ENCODE results near the gene STXBP1. TPM values are rescaled to one million over a fixed set of nuclear protein-coding genes. Genes with fewer than 3 reads are reported as not detected.

STXBP1 gene
- total RNA-seq, 2 donors from 2014 or later = 11.4 to 28.0 TPM

DNA sequence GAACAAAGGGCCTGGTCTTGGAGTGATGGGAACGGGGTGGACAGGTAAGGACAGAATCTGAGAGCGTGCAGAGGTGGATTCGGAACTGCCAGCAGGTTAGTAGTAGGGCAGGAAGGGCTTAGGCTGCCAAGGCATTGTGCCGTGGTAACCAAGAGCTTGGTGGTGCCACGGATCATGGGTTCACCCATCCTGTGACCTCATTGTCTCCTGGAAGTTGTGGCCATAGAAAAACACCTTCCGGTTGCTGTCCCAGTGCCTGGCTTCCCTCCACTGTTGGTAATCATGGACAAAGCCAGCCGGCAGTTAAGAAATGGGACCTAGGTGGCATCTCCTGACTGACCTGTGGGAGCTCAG is 52.2 kb downstream of the STXBP1 start:
- no peaks in the 10 kb centered on the region for H3K36me3 Mint-ChIP-seq
- ATAC-seq = no peak
- no peak for DNase-seq (ENCODE audit: low spot score in 2 of 2)
- peak overlapping the region in 1 of 2 donors; percentile 85 for H3K27ac Mint-ChIP-seq
- no peaks in the 10 kb centered on the region for H3K9me3 Mint-ChIP-seq

DNA sequence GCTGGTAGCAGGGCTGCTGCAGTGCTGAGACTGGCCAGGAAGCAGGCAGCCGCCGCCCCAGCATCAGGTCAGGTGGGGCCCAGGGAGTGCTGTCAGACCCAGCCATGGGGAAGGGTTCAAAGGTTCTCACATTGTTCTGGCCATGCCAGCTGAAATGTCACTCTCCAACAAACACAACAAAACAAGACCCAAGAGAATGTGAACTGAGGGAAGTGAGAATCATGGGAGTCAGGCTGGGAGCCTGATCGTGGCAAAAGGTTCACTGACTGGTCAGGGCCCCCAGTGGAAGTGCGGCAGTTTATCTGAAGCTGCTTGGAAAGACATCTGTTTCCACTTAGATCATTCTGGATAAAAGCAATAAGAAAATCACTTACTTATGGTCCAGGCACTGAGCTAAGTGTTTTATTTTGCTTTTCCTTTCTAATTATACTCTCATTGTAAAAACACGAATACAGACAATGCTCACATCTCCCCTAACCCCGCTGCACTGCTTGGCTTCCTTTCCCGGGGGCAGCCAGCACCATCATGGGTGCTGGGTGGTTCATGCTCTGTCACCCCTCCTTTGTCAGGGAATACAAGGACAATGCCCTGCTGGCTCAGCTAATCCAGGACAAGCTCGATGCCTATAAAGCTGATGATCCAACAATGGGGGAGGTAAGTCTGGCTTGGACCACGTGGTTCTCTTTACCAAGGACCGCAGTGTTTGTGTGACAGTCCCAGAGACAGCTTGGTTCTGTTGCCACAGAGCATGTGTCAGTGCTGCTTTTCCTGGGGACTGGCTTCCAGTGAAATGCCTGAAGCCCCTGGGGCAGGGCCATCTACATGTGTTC is 52.8 kb downstream of the STXBP1 start:
- Mint-ChIP-seq H3K36me3 (no peaks in the 10 kb centered on the region), H3K27ac (no peak overlapping the region), H3K9me3 (no peaks in the 10 kb centered on the region)
- ATAC-seq (no peak), DNase-seq (ENCODE audit: low spot score in 2 of 2) (no peak)

DNA sequence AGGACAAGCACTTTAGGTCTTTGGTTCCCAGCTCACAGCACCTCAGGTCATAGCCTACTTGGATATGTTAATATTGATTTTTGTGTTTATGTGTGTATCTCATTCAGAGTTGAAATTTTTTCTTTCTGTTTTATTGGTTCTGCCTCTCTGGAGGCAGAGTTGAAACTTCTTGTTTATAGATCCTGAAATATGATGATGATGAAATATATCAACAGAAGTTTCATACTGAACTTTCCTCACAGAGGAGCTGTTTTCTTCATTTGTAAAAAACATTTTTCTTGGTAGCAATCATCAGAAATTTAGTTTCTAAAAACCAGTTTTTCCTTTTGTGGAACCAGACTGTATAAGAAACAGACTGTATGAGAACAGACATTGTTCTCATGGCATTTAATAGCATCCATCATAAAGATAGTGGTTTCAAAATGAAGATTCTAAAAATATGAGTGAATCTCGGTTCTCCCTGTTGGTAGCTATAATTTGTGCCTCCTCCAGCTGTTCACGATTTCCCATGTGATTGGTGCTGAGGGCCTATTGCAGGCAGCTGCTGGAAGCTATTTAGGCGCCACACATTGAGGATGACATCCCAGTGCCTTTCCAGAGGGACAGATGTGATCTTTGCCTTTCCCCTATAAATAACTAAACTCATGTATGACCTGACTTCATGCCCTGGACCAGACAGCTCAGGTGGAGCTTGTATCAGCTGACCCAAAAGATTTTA is 55.2 kb downstream of the STXBP1 start:
- Mint-ChIP-seq H3K27ac (peak overlapping the region in 1 of 2 donors; percentile 87), H3K9me3 (no peaks in the 10 kb centered on the region), H3K36me3 (no peaks in the 10 kb centered on the region)
- DNase-seq (ENCODE audit: low spot score in 2 of 2) (no peak), ATAC-seq (no peak)

DNA sequence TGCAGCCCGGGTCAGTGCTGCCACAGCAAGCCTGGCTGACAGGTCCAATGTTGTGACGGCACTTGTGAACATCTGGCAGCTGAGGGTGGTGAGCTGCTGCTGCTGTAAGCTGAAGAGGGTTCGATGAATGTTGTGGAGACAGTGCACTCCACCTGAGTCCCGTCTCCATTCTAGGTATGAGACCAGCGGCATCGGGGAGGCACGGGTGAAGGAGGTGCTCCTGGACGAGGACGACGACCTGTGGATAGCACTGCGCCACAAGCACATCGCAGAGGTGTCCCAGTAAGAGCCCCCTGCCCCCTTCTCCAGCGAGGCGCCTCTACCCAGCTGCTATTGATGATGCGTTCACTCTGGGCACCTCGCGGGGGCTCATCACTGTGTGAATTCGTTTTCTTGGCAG is 55.8 kb downstream of the STXBP1 start:
- DNase-seq (ENCODE audit: low spot score in 2 of 2) = no peak
- Mint-ChIP-seq H3K9me3 (no peaks in the 10 kb centered on the region), H3K36me3 (no peaks in the 10 kb centered on the region), H3K27ac (peak overlapping the region in 1 of 2 donors; percentile 87)
- ATAC-seq = no peak

DNA sequence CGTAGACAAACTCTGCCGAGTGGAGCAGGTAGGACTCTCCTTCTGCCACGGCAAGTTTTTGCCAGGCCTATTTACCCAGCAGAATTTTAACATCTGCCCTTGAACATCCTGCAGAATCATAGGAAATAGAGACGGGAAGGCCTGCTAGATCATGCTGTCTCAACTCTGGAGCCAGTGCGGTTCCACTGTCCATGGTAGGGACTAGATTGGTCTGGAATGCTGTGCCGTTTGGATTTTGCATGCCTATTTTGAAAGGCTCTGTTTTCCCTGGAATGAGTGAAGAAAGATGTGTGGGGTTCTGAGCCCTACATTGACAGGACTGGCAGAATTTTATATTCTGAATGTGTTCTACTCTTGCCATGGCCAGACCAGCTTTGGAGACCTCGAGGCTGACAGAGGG is 61.2 kb downstream of the STXBP1 start:
- no peak for ATAC-seq
- H3K27ac Mint-ChIP-seq = no peak overlapping the region
- H3K36me3 Mint-ChIP-seq = no peaks in the 10 kb centered on the region
- no peak for DNase-seq (ENCODE audit: low spot score in 2 of 2)
- no peaks in the 10 kb centered on the region for H3K9me3 Mint-ChIP-seq

DNA sequence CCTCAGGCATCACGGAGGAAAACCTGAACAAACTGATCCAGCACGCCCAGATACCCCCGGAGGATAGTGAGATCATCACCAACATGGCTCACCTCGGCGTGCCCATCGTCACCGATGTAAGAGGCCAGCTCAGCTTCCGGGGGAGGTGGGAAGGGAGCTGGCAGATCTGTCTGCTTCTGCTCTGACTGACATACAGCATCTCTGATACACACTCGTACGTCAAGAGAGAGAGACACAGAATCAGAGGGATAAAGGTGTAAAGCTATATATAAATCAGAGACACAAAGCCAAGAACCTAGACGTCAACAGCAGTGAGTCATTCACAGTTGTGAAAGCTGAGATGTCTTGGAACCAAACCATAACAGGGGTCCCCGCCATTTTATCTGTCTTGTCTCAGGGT is 64.6 kb downstream of the STXBP1 start:
- H3K27ac Mint-ChIP-seq = no peak overlapping the region
- H3K9me3 Mint-ChIP-seq = no peaks in the 10 kb centered on the region
- DNase-seq (ENCODE audit: low spot score in 2 of 2) (no peak), ATAC-seq (no peak)
- no peaks in the 10 kb centered on the region for H3K36me3 Mint-ChIP-seq

DNA sequence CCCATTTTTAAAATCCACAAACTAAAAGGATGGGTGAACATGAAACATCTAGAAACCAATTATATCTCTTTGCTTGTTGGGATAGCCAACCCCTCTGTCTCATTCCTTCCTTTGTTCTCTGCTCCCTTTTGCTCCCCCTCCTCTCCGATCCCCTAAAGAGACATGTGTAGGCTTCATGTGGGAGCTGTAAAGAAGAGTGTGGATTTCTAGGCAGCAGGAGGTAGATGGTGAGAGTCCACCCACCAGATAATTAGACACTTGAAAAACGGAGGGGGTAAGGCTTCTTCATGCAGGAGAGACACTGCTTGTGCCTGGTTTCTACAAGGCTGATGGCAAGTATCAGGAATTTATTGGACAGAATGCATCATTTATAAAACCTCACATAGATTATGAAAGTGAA is 67.4 kb downstream of the STXBP1 start:
- DNase-seq (ENCODE audit: low spot score in 2 of 2) = no peak
- H3K9me3 Mint-ChIP-seq = no peaks in the 10 kb centered on the region
- H3K36me3 Mint-ChIP-seq = no peaks in the 10 kb centered on the region
- H3K27ac Mint-ChIP-seq = no peak overlapping the region
- no peak for ATAC-seq

DNA sequence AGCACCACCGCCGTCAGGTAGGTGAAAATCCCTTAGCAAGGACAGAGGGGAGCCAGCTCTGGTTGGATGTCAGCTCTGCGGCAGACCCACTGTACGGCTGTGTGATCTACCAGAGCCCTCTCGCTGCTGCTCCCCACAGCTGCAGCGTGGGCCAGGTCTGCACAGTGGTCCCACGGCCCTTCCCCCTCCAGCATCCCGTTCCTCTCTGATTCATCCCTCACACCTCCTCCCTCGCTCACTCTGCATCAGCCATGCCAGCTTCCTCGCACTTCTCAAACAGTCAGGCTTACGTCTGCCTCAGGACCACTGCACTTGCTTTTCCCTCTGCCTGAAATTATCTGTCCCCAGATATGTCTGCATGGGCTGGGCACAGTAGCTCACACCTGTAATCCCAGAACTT is 68.1 kb downstream of the STXBP1 start:
- peak overlapping the region in 1 of 2 donors; percentile 50 for H3K27ac Mint-ChIP-seq
- H3K36me3 Mint-ChIP-seq = no peaks in the 10 kb centered on the region
- H3K9me3 Mint-ChIP-seq = no peaks in the 10 kb centered on the region
- no peak for ATAC-seq
- no peak for DNase-seq (ENCODE audit: low spot score in 2 of 2)

DNA sequence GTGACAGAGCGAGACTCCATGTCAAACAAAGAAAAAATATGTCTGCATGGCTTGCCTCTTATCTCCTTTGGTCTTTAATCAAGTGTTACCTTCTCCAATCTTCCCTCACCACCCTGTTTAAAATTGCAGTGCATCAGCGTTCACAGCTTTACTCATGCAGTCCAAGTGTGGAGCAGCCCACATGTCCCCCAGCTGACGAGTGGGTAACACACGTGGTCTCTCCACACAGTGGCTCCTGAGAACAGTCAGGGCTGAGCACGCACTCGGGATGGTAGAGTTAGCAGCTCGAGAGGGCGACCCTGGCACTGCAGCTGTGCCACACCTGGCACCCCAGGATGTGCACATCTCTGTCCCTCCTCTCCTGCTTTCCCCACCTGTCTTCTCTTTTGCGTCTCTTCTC is 68.8 kb downstream of the STXBP1 start:
- ATAC-seq = no peak
- Mint-ChIP-seq H3K9me3 (no peaks in the 10 kb centered on the region), H3K36me3 (no peaks in the 10 kb centered on the region), H3K27ac (no peak overlapping the region)
- no peak for DNase-seq (ENCODE audit: low spot score in 2 of 2)

DNA sequence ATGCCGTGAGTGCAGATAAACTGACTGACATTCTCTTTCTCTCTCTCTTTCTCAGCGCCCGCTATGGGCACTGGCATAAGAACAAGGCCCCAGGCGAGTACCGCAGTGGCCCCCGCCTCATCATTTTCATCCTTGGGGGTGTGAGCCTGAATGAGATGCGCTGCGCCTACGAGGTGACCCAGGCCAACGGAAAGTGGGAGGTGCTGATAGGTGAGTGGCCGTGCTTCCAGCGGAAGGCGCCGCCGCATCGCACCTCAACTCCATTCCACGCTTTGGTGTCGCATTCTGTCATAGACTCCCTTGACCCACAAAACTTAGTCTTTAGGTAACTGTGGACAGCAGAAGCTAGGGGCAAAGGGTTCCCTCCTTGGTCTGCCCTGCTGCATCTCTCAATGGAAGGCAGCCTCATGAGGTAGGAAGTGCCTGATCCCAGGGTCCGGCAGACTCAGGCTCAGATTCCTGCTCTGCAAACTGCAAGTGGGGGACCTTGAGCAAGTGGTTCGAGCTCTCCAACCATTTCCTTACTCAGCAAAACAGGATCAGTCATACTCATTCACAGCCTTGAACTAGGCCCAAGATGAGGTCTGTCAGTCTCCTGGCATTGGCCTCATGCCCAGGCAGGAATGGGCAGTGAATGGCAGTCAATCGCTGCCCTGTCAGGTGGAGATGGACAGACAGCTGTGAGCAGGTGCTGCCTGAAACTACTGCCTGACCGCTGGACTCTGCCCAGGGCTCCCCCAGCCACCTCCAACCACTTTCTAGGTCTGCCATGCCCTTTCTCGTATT is 70.5 kb downstream of the STXBP1 start:
- H3K36me3 Mint-ChIP-seq = no peaks in the 10 kb centered on the region
- DNase-seq (ENCODE audit: low spot score in 2 of 2) (no peak), ATAC-seq (no peak)
- no peak overlapping the region for H3K27ac Mint-ChIP-seq
- no peaks in the 10 kb centered on the region for H3K9me3 Mint-ChIP-seq

DNA sequence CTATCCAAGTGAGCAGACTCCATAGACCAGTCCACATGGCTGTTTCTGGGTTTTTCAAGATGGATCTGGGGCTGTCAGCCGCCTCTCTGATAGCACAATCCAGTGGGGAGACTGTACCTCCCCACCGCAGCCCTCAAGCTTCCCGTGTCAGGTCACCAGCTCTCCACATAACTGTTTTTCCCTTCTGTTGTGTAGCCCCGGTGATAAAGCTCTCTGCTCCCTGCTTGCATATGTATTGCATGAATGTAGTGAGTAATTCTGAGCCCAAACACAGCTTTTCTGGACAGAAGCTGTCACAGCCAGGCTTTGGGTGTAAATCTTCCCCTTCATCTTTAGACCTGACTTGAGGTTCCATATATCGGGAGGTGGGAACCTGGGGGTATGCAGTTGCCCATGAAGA is 71.6 kb downstream of the STXBP1 start:
- Mint-ChIP-seq H3K36me3 (no peaks in the 10 kb centered on the region), H3K9me3 (no peaks in the 10 kb centered on the region), H3K27ac (peak overlapping the region in 1 of 2 donors; percentile 5)
- DNase-seq (ENCODE audit: low spot score in 2 of 2) = no peak
- no peak for ATAC-seq

DNA sequence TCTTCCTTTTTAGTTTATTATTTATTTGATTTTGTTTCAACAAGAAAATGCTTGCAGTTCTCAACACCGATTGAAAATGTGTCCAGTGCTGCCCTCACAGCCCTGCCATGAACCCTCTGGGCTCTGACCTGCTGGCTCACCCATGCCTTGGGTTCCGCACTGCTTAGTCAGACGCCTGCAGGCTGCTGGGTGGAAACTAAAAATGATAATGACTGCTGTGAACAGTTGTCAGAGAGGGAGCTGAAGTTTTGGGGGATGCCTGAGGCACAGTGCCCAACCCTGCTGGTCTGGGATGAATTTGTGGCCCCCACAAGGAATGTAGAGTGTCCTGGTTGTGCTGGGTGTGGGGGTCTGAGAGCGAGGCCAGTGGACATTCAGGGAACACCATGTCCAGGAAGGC is 72.5 kb downstream of the STXBP1 start:
- H3K27ac Mint-ChIP-seq = no peak overlapping the region
- H3K9me3 Mint-ChIP-seq = no peaks in the 10 kb centered on the region
- DNase-seq (ENCODE audit: low spot score in 2 of 2) (no peak), ATAC-seq (no peak)
- no peaks in the 10 kb centered on the region for H3K36me3 Mint-ChIP-seq

DNA sequence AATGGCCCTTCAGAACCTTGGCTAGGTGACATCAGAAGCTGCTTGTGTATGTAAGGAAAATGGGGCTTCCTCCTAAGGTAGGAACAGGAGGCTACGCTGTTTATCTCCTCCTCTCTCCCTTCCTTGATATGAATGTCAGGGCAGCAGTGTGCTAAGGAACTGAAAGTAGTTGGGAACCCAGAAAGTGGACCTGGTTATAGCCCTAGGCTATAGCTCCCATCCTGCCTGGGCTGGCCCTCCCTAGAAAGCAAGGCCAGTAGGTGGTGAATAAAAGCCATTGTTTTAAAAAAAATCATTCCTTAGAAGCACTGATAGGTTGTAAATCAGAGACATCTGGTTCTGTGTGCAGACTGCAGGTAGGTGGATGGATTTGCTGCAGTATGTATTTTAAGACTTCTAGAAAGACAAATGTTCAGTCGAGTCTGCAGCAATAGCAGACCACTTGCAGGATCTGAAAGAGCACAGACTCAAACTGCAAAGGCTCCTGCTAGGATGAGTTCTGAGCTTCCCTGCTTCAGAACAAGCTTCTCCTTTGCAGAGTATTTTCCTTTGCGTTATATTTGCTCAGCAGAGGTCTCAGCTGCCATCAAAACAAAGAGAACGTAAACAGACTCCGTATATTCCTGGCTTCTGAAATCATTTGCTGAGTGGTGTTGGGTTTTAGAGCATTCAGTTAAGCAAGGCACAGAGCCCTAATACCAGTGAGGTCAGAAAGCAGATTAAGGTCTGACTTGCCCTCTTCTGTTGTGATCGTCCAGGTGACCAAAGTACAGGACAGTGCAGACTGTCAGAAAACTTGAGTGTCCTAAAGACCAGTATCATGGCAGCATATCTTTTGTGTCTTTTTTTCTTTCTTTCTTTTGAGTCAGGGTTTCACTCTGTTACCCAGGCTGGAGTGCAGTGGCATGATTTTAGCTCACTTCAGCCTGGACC is 74.7 kb downstream of the STXBP1 start:
- Mint-ChIP-seq H3K27ac (peak overlapping the region in 1 of 2 donors; percentile 50), H3K9me3 (no peaks in the 10 kb centered on the region), H3K36me3 (no peaks in the 10 kb centered on the region)
- ATAC-seq (no peak), DNase-seq (ENCODE audit: low spot score in 2 of 2) (no peak)

DNA sequence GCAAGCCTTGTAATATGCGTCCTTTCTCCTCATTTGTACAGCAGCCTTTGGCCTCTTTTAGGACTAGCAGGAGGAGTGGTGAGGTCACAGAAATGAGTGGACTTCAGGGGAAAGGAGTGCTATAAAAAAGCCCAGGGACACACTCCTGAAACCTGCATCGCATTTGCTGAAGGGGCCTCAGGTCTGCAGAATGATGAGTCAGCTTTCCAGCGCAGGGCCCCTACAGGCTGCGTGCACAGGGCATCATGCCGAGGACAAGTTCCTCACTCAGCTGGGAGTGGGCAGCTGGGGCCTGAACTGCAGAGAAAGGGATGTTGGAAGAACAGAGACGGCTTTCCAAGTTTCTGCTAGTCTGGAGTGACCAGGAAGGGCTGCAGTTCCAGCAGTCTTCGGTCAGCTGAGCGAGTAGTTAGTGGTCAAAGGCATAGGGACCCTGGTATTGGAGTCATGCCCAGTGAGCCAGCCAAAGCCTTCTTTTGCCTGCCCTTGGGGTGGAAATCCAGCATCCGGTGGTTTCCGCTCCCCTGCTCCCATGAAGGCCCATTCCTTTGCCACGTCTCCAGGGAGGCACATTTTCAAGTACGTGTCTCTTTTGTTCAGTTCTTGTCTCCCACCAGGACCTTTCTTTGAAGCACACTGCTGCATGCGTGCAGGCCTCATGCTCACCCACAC is 77.4 kb downstream of the STXBP1 start:
- no peak for ATAC-seq
- Mint-ChIP-seq H3K9me3 (no peaks in the 10 kb centered on the region), H3K27ac (no peak overlapping the region)

DNA sequence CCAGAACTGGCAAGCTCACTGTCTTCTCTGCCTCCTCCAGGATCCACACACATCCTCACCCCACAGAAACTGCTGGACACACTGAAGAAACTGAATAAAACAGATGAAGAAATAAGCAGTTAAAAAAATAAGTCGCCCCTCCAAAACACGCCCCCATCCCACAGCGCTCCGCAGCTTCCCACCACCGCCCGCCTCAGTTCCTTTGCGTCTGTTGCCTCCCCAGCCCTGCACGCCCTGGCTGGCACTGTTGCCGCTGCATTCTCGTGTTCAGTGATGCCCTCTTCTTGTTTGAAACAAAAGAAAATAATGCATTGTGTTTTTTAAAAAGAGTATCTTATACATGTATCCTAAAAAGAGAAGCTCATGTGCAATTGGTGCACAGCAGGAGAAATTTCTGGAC is 78.7 kb downstream of the STXBP1 start:
- Mint-ChIP-seq H3K36me3 (no peaks in the 10 kb centered on the region), H3K27ac (peak overlapping the region in 1 of 2 donors; percentile 26), H3K9me3 (no peaks in the 10 kb centered on the region)
- ATAC-seq = no peak
- DNase-seq (ENCODE audit: low spot score in 2 of 2) = no peak

More for the DNA sequence above, 77.4 kb downstream of the STXBP1 start:
- DNase-seq (ENCODE audit: low spot score in 2 of 2) = no peak
- H3K36me3 Mint-ChIP-seq = no peaks in the 10 kb centered on the region

DNA sequence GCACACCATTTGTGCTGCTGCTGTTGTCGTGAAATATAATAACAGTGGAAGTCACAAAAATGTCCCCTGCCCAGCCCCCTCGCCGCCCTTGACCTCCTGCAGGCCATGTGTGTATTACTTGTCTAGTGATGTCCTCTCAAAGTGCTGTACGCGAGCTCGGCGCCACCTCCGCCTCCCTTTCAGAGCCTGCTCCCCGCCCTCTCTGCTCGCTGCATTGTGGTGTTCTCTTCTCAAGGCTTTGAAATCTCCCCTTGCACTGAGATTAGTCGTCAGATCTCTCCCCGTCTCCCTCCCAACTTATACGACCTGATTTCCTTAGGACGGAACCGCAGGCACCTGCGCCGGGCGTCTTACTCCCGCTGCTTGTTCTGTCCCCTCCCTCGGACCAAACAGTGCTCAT is 80.0 kb downstream of the STXBP1 start:
- Mint-ChIP-seq H3K27ac (no peak overlapping the region), H3K9me3 (no peaks in the 10 kb centered on the region), H3K36me3 (no peaks in the 10 kb centered on the region)
- ATAC-seq = no peak
- no peak for DNase-seq (ENCODE audit: low spot score in 2 of 2)

Data from activated naive CD4-positive, alpha-beta T cell treated with anti-CD3 and anti-CD28 coated beads, Interleukin-2, amount 50 U/mL, for 72 hours (primary cell).